Neutrophil (primary cell): ENCODE data around the gene GSTP1.
"Not testable (repeated sequence)": the region's sequence is repeated elsewhere in the genome, so short reads cannot be mapped to it uniquely, and the experiment has no call there.

Experiments used
- H3K27ac ChIP-seq: fragments of 200-600 bp; sonication (generic); 2 replicates; pipeline ENCODE4 v1.5.1; 2016; ENCODE audit warnings: mild to moderate bottlenecking, moderate library complexity
- H3K27me3 ChIP-seq: fragments of 200-600 bp; sonication (generic); 2 replicates; pipeline ENCODE4 v1.6.0; 2016; ENCODE audit warnings: mild to moderate bottlenecking
- H3K36me3 ChIP-seq: fragments of 200-600 bp; sonication (generic); 2 replicates; pipeline ENCODE4 v1.5.1; 2017
- H3K4me1 ChIP-seq, 2 experiments: fragments of 200-600 bp in 1 of 2; sonication (generic) in 1 of 2; 1 replicate in 1 of 2; 2 replicates in 1 of 2; pipeline versions ENCODE4 v1.5.1 to v1.6.1; 2013 to 2016; ENCODE audit warnings: low read depth in 1 of 2, low read length in 1 of 2, mild to moderate bottlenecking in 1 of 2, moderate library complexity in 1 of 2; ENCODE audit not compliant: control insufficient read depth in 1 of 2, insufficient read depth in 1 of 2
- H3K4me3 ChIP-seq, 2 experiments: fragments of 200-600 bp in 1 of 2; sonication (generic) in 1 of 2; 1 replicate in 1 of 2; 2 replicates in 1 of 2; pipeline ENCODE4 v1.5.1; 2013 to 2016; ENCODE audit warnings: low read depth in 1 of 2, low read length in 1 of 2, mild to moderate bottlenecking in 1 of 2, moderate library complexity in 1 of 2
- H3K9me3 ChIP-seq: fragments of 200-600 bp; sonication (generic); 2 replicates; pipeline ENCODE4 v1.5.1; 2016
- TF ChIP-seq, protein P1 (sequence below): fragments of 200-600 bp; sonication (generic); IDR thresholded peaks from 2 replicates; pipeline ENCODE4 v1.5.1; 2016; ENCODE audit warnings: antibody characterized with exemption

GSTP1 gene

GRCh38 chr11:67558084-67558772 lies 25.4 kb upstream of the GSTP1 start:
- H3K9me3 ChIP-seq = no peaks in the 10 kb centered on the region
- H3K27ac ChIP-seq = no peak overlapping the region
- TF ChIP-seq, protein P1, sequence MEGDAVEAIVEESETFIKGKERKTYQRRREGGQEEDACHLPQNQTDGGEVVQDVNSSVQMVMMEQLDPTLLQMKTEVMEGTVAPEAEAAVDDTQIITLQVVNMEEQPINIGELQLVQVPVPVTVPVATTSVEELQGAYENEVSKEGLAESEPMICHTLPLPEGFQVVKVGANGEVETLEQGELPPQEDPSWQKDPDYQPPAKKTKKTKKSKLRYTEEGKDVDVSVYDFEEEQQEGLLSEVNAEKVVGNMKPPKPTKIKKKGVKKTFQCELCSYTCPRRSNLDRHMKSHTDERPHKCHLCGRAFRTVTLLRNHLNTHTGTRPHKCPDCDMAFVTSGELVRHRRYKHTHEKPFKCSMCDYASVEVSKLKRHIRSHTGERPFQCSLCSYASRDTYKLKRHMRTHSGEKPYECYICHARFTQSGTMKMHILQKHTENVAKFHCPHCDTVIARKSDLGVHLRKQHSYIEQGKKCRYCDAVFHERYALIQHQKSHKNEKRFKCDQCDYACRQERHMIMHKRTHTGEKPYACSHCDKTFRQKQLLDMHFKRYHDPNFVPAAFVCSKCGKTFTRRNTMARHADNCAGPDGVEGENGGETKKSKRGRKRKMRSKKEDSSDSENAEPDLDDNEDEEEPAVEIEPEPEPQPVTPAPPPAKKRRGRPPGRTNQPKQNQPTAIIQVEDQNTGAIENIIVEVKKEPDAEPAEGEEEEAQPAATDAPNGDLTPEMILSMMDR = no peak
- H3K4me1 ChIP-seq = no peaks in the 10 kb centered on the region
- H3K4me3 ChIP-seq = no peak overlapping the region
- no peaks in the 10 kb centered on the region for H3K27me3 ChIP-seq
- no peaks in the 10 kb centered on the region for H3K36me3 ChIP-seq

GRCh38 chr11:67561971-67562619 lies 21.5 kb upstream of the GSTP1 start:
- Histone ChIP-seq H3K4me1 (no peaks in the 10 kb centered on the region), H3K27ac (no peak overlapping the region), H3K27me3 (peaks cover 4% of the 10 kb centered on the region), H3K9me3 (no peaks in the 10 kb centered on the region), H3K4me3 (no peak overlapping the region), H3K36me3 (no peaks in the 10 kb centered on the region)
- TF ChIP-seq, protein P1 = no peak

- H3K27ac ChIP-seq = no peak overlapping the region
- peaks cover 4% of the 10 kb centered on the region for H3K27me3 ChIP-seq
- no peaks in the 10 kb centered on the region for H3K36me3 ChIP-seq
- no peak overlapping the region for H3K4me3 ChIP-seq
- no peaks in the 10 kb centered on the region for H3K4me1 ChIP-seq
- TF ChIP-seq, protein P1 = no peak
- no peaks in the 10 kb centered on the region for H3K9me3 ChIP-seq
Observed at GRCh38 chr11:67562963-67563704, 20.5 kb upstream of the GSTP1 start.

DNA sequence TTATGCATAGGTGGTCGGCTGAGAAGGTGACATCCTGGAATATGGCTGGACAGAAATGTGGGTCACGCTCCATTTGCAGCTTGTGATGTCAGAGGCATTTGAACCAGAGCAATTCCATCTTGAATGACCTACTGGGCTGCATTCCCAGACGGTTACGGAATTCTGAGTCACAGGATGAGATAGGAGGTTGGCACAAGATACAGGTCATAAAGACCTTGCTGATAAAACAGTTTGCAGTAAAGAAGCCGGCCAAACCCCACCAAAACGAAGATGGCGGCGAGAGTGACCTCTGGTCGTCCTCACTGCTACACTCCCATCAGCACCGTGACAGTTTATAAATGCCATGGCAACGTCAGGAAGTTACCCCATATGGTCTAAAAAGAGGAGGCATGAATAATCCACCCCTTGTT lies 19.9 kb upstream of the GSTP1 start:
- H3K4me1 ChIP-seq, H3K27me3 ChIP-seq, H3K27ac ChIP-seq, H3K36me3 ChIP-seq, H3K9me3 ChIP-seq, H3K4me3 ChIP-seq: not testable (repeated sequence)

- Histone ChIP-seq H3K4me3 (no peak overlapping the region), H3K9me3 (no peaks in the 10 kb centered on the region), H3K27ac (no peak overlapping the region), H3K4me1 (no peaks in the 10 kb centered on the region), H3K27me3 (peaks cover 4% of the 10 kb centered on the region), H3K36me3 (no peaks in the 10 kb centered on the region)
- TF ChIP-seq, protein P1 = no peak
Observed at GRCh38 chr11:67564230-67564629, 19.4 kb upstream of the GSTP1 start.

DNA sequence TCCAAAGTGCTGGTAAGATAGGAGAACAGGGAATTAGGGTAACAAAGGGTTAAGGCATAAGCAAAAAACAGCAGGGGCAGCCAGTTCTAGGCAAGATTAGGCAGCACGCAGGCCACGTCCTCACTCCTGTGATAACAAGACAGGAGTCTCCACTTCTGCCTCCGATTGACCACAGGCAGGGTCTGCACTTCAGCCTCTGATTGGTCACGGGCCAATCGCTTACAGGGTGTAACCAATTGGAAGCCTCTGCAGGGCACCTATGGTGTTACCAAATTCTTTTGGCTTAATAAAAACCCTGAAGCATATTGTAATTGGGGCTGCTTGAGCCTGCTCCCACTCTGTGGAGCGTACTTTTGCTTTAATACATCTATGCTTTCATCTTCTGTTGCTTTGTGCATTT lies 12.2 kb upstream of the GSTP1 start:
- TF ChIP-seq, protein P1 = no peak
- H3K4me3 ChIP-seq = no peak overlapping the region
- H3K36me3 ChIP-seq = no peaks in the 10 kb centered on the region
- H3K4me1 ChIP-seq = no peaks in the 10 kb centered on the region
- no peak overlapping the region for H3K27ac ChIP-seq
- H3K27me3 ChIP-seq = peaks cover 12% of the 10 kb centered on the region
- no peaks in the 10 kb centered on the region for H3K9me3 ChIP-seq
